CD4-positive, alpha-beta T cell treated with Interleukin-10 for 1 hour (primary cell): ENCODE measurements around the gene RASL10A.

Source experiments
- DNase-seq: peaks from one replicate; pipeline ENCODE4 v3.0.0-alpha.2; 2020

The RASL10A gene

DNA sequence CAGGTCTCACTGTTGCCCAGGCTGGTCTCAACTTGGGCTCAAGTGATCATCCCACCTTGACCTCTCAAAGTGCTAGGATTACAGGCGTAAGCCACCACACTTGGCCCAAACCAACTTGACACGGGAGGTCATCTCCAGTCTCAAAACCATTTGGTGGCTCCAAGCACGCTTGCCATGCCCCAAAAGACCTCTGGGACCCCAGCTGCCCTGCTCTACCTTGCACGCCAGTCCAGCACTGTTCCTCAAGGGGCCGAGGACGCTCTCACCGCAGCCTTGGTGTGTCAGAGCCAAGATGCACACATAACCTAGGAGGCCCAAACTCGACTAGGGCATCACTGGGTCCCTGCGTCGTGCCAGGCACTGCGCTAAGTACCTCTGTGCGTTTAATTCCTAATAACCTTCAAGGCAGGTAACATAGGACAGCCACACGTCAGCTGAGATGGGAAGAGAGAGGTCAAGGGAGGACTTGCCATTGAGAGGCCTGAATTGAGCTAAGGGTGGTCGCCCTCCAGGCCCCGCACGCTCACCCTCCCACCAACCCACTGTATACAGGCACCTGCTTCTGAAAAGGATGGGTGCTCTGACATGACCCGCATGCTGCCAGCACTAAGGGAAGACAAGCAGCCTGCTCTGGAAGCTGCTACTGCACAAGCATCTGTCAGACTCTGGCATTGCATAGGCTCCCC lies 13.6 kb downstream of the RASL10A start:
- DNase-seq: no peak

GRCh38 chr22:29300807-29301601 lies 14.5 kb downstream of the RASL10A start:
- no peak for DNase-seq

- DNase-seq: no peak
These were observed 15.1 kb downstream of the RASL10A start for GRCh38 chr22:29300467-29300806.

GRCh38 chr22:29299136-29299900 lies 16.2 kb downstream of the RASL10A start:
- DNase-seq: no peak

GRCh38 chr22:29298641-29299040 lies 16.9 kb downstream of the RASL10A start:
- no peak for DNase-seq

DNA sequence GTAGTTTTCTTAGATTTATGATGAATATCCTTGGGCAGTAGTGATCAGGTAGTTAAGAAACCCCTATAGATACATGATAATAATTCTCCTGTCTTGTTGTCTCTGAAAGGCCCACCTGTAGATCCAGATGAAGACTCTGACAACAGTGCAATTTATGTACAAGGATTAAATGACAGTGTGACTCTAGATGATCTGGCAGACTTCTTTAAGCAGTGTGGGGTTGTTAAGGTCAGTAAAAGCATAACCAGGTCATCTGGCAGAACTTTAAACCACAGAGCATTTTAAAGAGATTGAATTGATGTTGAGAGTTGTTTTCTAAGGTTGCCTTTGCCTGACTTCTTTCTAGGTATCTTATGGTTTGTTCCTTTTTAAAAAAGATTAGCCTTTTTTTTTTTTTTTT lies 23.1 kb downstream of the RASL10A start:
- no peak for DNase-seq

DNA sequence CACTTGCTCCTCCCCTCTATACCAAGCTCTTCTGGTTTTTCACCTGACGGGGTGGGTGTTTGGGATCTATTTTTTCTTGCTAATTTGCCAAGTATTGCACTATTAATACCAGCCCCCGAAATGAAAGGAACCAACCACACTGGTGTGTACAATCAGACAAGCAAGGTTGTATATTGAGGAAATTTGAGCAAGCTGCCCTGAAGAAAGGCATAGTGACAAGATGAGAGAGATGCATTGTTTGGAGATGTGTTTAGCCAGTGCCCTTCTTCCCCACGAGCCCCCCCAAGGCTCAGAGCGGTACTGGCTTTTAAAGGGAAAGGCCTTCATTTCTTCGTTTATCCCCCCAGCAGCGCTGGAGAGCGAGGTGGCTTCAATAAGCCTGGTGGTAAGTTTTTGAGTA lies 24.3 kb downstream of the RASL10A start:
- DNase-seq: no peak

- no peak for DNase-seq
These were observed 25.4 kb downstream of the RASL10A start for GRCh38 chr22:29290061-29290460.

DNA sequence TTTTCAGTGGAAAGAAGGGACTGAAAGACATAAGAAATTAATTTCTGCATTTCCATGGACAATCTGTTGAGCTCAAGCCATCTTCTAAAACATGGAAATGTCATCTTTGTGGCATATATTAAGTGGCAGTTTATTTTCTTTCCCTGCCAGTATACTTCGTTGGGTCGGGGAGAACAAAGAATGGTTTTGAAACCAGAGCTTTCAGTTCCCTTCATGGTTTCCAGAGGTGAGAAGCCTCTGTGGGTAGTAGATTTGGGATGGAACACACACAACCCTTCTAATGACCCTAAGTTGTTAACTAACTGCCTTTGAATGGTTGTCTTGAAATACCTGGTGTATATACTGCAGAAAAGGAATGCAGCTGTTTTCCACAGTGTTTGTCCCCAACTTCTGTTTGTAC lies 26.7 kb downstream of the RASL10A start:
- no peak for DNase-seq

DNA sequence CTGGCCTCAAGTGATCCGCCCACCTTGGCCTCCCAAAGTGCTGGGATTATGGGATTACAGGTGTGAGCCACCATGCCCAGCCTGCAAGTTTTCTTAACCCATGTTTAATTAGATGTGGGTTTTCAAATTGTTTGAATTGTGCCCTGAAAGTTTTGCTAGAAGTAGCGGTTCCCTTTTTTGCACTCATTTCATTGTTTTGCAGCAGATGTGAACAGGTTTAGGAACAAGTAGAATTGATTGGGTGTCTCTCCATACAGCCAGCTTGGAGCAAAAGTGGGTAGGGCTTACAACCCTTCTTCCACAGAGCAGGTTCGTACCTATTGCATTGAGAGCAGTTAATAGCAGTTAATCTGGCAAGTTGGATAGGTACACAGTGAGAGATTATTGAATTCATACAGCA lies 31.3 kb downstream of the RASL10A start:
- no peak for DNase-seq

GRCh38 chr22:29277927-29278326 lies 37.6 kb downstream of the RASL10A start:
- DNase-seq: no peak

DNA sequence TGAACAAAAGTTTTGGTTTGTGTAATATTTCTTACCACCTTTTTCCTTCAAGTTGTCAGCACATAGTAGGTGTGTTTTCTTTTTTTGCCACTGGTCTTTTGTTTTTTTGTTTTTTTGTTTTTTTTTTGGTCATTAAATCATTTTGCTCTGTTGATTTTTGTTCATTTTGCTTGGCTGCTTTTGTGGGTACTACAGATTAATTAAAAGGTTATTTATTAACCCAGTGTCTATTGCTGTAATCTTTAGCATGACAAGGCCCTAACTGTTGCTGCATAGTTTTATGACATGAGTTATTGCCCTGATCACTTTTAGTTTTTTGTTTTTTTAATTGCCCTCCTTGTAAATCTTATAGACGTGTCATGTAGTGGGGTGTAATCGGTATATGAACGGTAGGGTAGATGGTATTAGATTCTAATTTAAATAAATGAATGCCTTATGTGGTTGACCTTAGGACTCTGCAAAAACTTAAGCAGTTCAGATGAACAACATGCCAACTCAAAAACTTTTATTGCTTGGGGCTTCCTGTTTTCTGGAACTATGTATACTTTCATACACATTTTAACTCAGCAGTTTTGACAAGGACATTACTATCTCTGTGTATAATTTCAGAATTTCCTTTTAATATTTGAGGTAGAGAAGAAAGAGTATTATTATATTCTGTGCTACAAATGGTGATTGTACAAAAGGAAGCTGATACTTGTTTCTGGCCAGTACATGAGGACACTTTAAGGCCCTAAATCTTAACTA lies 39.5 kb downstream of the RASL10A start:
- DNase-seq: no peak

GRCh38 chr22:29275167-29275566 lies 40.3 kb downstream of the RASL10A start:
- DNase-seq: no peak

DNA sequence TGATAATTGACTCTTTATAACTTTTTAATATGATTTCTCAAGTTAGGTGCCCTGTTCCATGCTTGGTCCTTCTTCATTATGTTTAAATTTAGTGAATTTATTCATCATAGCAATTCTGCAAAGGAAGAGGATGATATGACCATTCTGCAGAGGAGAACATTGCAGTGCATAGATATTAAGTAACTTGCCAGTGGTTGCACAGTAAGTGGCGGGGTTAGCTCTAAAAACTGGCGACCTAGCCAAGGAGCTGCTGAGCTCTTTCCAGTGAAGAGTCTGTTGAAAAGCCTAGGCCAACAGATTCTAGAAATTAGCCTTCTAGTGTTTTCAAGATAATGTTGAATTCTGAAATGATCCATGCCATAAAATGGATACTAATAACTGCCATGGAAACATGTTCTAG lies 42.9 kb downstream of the RASL10A start:
- DNase-seq: no peak

DNA sequence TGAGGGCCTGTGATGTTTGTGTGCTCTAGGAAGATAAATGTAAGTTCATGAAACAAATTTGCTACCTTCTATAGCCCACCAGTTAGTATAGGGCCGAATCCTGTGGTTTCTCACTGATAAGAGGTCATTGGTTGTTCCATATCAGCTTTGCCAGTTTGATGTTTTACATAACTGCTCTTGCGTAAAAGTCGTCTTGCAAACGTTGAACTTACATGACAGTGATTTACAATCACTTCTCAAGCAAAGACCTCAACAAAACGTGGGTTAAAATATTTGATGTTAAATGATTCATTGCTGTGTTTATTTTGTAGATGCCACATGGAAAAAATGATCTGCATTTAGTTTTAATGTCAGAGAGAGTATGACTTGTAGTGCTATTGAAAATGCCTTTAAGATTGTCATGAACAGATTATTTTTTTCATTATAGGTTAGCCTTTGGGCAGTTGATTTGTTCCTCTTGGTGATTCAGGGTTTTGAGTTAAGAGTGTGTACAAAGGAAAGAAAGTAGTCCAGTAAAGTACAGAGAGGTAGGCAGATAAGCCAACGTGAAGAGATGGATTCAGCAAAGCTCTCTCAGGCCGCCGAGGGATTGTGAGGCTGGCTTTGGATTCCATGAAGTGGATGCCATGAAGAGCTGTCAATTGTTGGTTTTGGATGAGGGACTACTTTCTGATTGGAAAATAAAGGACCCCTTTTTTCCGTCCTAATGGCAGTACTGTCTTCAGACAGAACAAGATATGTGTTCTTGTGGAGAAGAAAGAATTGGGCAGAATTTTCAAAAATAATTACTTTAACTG lies 44.8 kb downstream of the RASL10A start:
- DNase-seq: no peak

GRCh38 chr22:29269731-29270474 lies 45.6 kb downstream of the RASL10A start:
- peak; percentile 7 for DNase-seq

DNA sequence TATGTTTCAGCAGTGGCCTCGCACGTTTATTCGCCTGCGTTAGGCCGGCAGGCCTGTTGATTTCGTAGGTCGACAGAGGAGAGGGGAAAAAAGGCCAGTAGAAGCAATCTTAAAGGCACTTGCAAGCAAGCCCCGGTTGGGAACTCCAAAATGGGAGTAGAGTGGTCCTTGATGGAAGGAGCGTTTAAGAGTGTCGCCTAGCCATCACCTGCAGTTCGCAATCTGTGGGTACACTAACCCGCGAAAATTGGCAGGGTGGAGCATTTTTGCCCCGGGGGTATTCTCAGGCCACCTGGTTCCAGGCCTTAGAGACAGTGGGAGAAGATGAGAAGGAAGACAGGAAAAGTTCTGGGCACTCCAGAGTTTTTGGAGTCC lies 46.3 kb downstream of the RASL10A start:
- DNase-seq: no peak

GRCh38 chr22:29268511-29269229 lies 46.8 kb downstream of the RASL10A start:
- peak; percentile 42 for DNase-seq

GRCh38 chr22:29267858-29268510 lies 47.5 kb downstream of the RASL10A start, which contains the start of the genes EWSR1 and RHBDD3:
Gene EWSR1, plus strand, starts transcription at chr22:29268268. Its CDS starts 69 bp downstream, at chr22:29268337.
Gene RHBDD3, minus strand, starts transcription at chr22:29267981. Its CDS starts 2,355 bp downstream, at chr22:29265626.
- peak; percentile 98 for DNase-seq

DNA sequence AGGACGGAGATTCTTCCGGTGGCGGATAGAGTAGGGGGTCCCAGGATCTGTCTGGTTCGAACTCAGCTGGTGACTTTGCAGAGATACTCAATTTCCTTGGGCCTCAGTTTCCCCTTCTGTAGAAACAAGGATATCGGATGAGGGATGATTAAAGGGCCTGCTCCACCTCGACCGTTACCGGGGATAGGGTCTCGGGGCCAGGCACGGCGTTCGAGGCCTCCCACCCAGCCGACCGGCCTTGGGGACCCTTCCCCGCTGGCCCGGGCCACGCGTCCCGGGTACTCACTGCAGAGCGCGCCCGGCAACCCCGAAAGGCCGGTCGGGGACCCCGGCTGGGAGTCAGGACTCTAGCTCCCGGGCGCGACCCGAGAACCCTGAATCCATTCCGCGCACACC lies 48.0 kb downstream of the RASL10A start:
- no peak for DNase-seq
